ENCODE measurements around the gene PHLDB1. TPM values are rescaled to one million over a fixed set of nuclear protein-coding genes. Genes with fewer than 3 reads are reported as not detected.
A peak's percentile ranks its signal among the peaks of the same experiment; 100 is the strongest.

Gene PHLDB1
- total RNA-seq, 4 donors from 2014 or later, result 16.5 to 35.7 (median 22.7) TPM

DNA sequence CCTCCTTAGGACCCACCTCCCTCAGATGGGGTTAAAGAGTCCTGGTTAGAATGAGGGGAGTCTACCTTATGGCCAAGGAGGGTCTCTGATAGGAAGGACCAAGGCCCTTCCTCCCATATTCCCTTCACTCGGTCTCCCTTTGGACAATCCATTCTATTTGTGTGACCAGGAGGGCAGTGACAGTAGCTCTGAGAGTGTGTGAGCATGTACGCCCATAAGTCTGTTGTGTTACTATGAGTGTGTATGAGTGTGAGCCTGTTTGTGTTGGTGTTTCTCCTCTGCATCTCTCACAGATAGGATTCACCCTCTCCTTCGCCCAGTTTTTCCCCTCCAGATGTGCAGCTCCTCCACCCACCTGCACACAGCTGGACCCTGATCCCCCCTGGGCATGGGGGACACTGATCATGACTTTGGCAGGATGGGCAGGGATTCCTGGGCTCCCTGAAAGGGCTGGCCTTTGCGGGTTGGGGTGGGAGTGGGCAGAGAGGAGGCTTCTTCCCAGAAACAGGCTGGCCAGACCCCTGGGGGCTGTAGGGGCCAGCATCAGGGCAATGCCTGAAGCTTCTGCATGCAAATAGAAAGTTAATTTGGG, 14.5 kb downstream of the PHLDB1 start:
- intact Hi-C loops (cut with DNase I; ENCODE audit: low total_unique reads) (no loop called here), in situ Hi-C loops (cut with MboI; ENCODE audit: low sequenced_read_pairs in 4 of 4) (no loop called here)
- Histone ChIP-seq H3K27ac (peak overlapping the region; percentile 95 to 97 (median 97)), H3K9me3 (no peaks in the 10 kb centered on the region), H3K4me3 (peak overlapping the region; percentile 46 to 63 (median 59)), H3K27me3 (no peaks in the 10 kb centered on the region), H3K4me1 (peaks cover 52 to 58% of the 10 kb centered on the region in 2 donors), H3K36me3 (peaks cover 0 to 10% of the 10 kb centered on the region in 2 donors)
- DNase-seq (no peak), ATAC-seq (no peak)
- TF ChIP-seq, protein P1, sequence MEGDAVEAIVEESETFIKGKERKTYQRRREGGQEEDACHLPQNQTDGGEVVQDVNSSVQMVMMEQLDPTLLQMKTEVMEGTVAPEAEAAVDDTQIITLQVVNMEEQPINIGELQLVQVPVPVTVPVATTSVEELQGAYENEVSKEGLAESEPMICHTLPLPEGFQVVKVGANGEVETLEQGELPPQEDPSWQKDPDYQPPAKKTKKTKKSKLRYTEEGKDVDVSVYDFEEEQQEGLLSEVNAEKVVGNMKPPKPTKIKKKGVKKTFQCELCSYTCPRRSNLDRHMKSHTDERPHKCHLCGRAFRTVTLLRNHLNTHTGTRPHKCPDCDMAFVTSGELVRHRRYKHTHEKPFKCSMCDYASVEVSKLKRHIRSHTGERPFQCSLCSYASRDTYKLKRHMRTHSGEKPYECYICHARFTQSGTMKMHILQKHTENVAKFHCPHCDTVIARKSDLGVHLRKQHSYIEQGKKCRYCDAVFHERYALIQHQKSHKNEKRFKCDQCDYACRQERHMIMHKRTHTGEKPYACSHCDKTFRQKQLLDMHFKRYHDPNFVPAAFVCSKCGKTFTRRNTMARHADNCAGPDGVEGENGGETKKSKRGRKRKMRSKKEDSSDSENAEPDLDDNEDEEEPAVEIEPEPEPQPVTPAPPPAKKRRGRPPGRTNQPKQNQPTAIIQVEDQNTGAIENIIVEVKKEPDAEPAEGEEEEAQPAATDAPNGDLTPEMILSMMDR (IDR thresholded peaks at IDR 0.05 in 4 of 5, conservative IDR thresholded peaks at IDR 0.05 in 1 of 5), result no peak
- TF ChIP-seq POLR2A (IDR thresholded peaks at IDR 0.05), result no peak

DNA sequence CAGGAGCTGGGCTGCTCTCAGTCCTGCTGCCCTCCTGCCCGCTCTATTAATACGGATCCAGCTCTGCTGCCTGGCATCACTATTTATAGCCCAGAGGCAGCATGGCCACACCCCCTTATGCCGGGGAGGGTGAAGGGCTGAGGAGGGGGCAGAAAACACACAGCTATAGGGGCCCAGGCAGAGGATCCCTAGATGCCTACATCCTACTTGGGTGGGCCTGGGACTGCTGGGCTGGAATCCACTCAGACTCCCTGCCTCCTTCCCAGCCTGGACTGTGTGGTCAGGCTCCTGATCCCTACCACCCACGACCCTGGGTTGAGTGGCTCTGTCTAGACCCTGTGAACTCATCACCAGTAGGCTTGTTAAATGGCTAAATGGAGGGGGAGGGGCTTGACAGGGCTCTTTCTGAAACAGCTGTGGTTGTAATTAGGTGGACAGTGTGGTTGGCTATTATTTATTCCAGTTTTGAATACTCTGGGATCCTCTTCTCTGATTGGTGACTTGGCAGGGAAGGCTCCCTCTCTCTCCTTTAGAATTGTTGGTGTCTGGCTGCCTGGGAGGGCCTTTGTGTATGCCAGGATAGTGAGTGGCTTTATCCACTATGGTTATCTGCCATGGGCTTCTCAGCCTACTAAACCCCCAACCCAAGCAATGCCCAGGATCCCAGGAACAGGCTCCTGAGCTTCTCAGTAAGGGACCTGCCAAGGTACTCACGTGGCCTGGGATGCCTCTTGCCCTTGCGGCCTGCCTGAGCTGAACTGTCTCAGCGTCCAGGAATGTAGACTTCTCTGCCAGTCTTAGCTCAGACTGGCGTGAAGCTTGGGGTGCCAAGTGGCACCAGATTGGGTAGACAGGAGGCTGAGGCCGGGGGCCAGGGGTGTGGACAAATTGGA, 15.2 kb downstream of the PHLDB1 start:
- peak; percentile 87 to 93 for DNase-seq
- TF ChIP-seq, protein P1 (IDR thresholded peaks at IDR 0.05 in 4 of 5, conservative IDR thresholded peaks at IDR 0.05 in 1 of 5), result no peak
- TF ChIP-seq POLR2A (IDR thresholded peaks at IDR 0.05), result peak; percentile 71 to 76
- H3K4me3 ChIP-seq, result peak overlapping the region; percentile 46 to 63 (median 59)
- H3K4me1 ChIP-seq, result peaks cover 52 to 63% of the 10 kb centered on the region in 2 donors
- peak; percentile 87 to 90 for ATAC-seq
- in situ Hi-C loops (cut with MboI; ENCODE audit: low sequenced_read_pairs in 4 of 4), result no loop called here
- peaks cover 0 to 15% of the 10 kb centered on the region in 2 donors for H3K36me3 ChIP-seq
- intact Hi-C loops (cut with DNase I; ENCODE audit: low total_unique reads), result no loop called here
- peak overlapping the region; percentile 95 to 97 (median 97) for H3K27ac ChIP-seq
- no peaks in the 10 kb centered on the region for H3K27me3 ChIP-seq
- H3K9me3 ChIP-seq, result no peaks in the 10 kb centered on the region

DNA sequence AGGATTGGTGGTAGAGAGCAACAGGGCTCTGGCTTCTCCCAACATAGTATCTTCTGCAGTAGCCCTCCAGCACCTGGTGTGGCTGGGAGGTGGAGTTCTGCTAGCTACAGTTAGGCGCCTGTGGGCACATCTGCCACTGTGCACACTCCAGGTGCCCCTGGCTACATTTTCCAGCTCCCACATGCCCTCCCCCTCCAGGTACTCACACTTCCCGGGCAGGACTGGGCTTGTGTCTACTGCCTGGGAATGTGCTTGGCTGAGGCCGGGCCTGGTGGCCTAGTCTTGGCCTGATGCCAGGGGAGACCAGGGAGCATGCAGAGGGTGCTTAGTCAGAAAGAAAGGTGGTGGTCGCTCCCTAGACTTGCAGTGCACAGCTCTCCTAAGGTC, 15.8 kb downstream of the PHLDB1 start:
- no peak for DNase-seq
- Histone ChIP-seq H3K4me3 (no peak overlapping the region), H3K27ac (peak overlapping the region; percentile 95 to 97 (median 97)), H3K9me3 (no peaks in the 10 kb centered on the region), H3K36me3 (peaks cover 0 to 22% of the 10 kb centered on the region in 2 donors), H3K4me1 (peaks cover 53 to 64% of the 10 kb centered on the region in 2 donors), H3K27me3 (no peaks in the 10 kb centered on the region)
- in situ Hi-C loops (cut with MboI; ENCODE audit: low sequenced_read_pairs in 4 of 4) (no loop called here), intact Hi-C loops (cut with DNase I; ENCODE audit: low total_unique reads) (no loop called here)
- TF ChIP-seq, protein P1 (IDR thresholded peaks at IDR 0.05 in 4 of 5, conservative IDR thresholded peaks at IDR 0.05 in 1 of 5), result no peak
- TF ChIP-seq POLR2A (IDR thresholded peaks at IDR 0.05), result no peak
- ATAC-seq, result no peak

DNA sequence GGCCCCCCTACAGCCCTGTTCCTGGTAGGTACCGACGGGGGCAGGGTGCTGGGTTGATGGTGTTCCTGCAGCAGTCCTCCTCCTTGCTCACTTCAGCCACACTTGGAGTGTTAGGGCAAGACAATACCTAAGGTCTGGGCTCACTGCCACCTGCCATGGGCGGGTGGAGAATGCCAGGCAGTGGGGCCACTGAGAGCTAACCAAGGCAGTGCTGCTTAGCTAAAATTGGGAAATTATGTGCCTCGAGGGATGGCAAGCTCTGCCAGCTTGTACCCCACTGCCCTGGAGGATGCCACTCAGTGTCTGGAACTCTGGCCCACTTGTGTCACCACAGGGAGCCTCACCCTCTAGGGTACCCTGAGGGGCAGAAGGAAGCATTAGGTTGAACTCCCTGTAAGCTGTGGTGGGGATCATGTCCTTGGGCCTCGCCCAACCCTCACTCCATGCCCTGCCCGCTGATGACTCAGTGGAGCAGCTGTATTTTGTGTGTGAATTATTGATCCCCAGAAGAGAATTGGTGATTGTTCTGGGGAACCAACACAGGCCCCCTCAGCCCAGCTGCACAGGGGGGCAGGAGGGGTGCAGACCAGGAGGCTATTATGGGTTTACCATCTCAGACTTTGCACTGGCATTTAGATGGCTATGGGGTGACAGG, 17.7 kb downstream of the PHLDB1 start:
- intact Hi-C loops (cut with DNase I; ENCODE audit: low total_unique reads) (no loop called here), in situ Hi-C loops (cut with MboI; ENCODE audit: low sequenced_read_pairs in 4 of 4) (no loop called here)
- Histone ChIP-seq H3K4me1 (peaks cover 47 to 62% of the 10 kb centered on the region in 2 donors), H3K9me3 (no peaks in the 10 kb centered on the region), H3K4me3 (no peak overlapping the region), H3K27ac (no peak overlapping the region), H3K36me3 (peaks cover 0 to 22% of the 10 kb centered on the region in 2 donors), H3K27me3 (no peaks in the 10 kb centered on the region)
- ATAC-seq (no peak), DNase-seq (no peak)
- no peak for TF ChIP-seq POLR2A (IDR thresholded peaks at IDR 0.05)
- TF ChIP-seq, protein P1 (IDR thresholded peaks at IDR 0.05 in 4 of 5, conservative IDR thresholded peaks at IDR 0.05 in 1 of 5), result no peak
